OCI-LY3 (cell line): ENCODE results near the gene KCNK4.

Source experiments
- H2AFZ ChIP-seq: fragments of 200-600, 300-600 bp; shearing (Covaris generic); 2 replicates; pipeline ENCODE4 v1.6.0; 2014; ENCODE audit warnings: antibody characterized with exemption, low read depth, low read length
- H3K27ac ChIP-seq: fragments of 200-600, 300-600 bp; sonication (generic); 2 replicates; pipeline ENCODE4 v1.5.1; 2014; ENCODE audit warnings: mild to moderate bottlenecking, low read length, moderate library complexity, mixed read lengths
- H3K27me3 ChIP-seq: fragments of 200-600, 300-600 bp; sonication (generic); 2 replicates; pipeline ENCODE4 v1.6.1; 2014; ENCODE audit warnings: low read depth, low read length, mixed read lengths
- H3K36me3 ChIP-seq: fragments of 200-600, 300-600 bp; sonication (generic); replicated peaks from 2 replicates; pipeline ENCODE3; 2014; ENCODE audit warnings: low read depth, low read length, mixed read lengths
- H3K4me1 ChIP-seq: fragments of 300-600, 200-600 bp; sonication (generic); 2 replicates; pipeline ENCODE4 v1.6.1; 2014; ENCODE audit warnings: low read length, mixed read lengths
- H3K4me2 ChIP-seq: fragments of 200-600, 300-600 bp; sonication (generic); 2 replicates; pipeline ENCODE4 v1.6.1; 2014; ENCODE audit warnings: low read length, mixed read lengths
- H3K4me3 ChIP-seq: fragments of 300-600, 200-600 bp; sonication (generic); 2 replicates; pipeline ENCODE4 v1.5.1; 2014; ENCODE audit warnings: antibody characterized with exemption, mild to moderate bottlenecking, low read length, moderate library complexity
- H3K79me2 ChIP-seq: fragments of 300-600, 200-600 bp; shearing (Covaris generic); 2 replicates; pipeline ENCODE4 v1.6.1; 2014; ENCODE audit warnings: mild to moderate bottlenecking, low read length, mixed read lengths
- H3K9ac ChIP-seq: fragments of 300-600, 200-600 bp; shearing (Covaris generic); 2 replicates; pipeline ENCODE4 v1.6.0; 2014; ENCODE audit warnings: mild to moderate bottlenecking, low read length, moderate library complexity
- H3K9me3 ChIP-seq: fragments of 200-600, 300-600 bp; shearing (Covaris generic); 2 replicates; pipeline ENCODE4 v1.6.1; 2014; ENCODE audit warnings: low read length, mixed read lengths; ENCODE audit not compliant: insufficient read depth
- H4K20me1 ChIP-seq: fragments of 200-600, 300-600 bp; sonication (generic); 2 replicates; pipeline ENCODE4 v1.6.1; 2016; ENCODE audit warnings: low read length, mixed read lengths; ENCODE audit not compliant: insufficient read depth
- CTCF ChIP-seq: fragments of 200-600, 300-600 bp; sonication (generic); IDR thresholded peaks from 2 replicates; pipeline ENCODE4 v1.5.1; 2014; ENCODE audit warnings: antibody characterized with exemption, low read length, low read depth
- EZH2phosphoT487 ChIP-seq: fragments of 200-600 bp; shearing (Covaris generic); IDR thresholded peaks from 2 replicates; pipeline ENCODE4 v1.6.1; 2018; ENCODE audit warnings: antibody characterized with exemption, mixed run types, low read depth

KCNK4 gene

GRCh38 chr11:64281957-64282770, 8.9 kb upstream of the KCNK4 start:
- no peaks in the 10 kb centered on the region for H3K9me3 ChIP-seq
- no peaks in the 10 kb centered on the region for H3K27me3 ChIP-seq
- H3K4me3 ChIP-seq, result no peak overlapping the region
- H4K20me1 ChIP-seq, result no peaks in the 10 kb centered on the region
- no peak overlapping the region for H3K27ac ChIP-seq
- peaks cover 13% of the 10 kb centered on the region for H3K36me3 ChIP-seq
- TF ChIP-seq EZH2phosphoT487 (no peak), CTCF (no peak)
- H3K4me2 ChIP-seq, result no peak overlapping the region
- no peak overlapping the region for H2AFZ ChIP-seq
- H3K9ac ChIP-seq, result no peak overlapping the region
- H3K4me1 ChIP-seq, result peaks cover 12% of the 10 kb centered on the region
- H3K79me2 ChIP-seq, result peaks cover 10% of the 10 kb centered on the region; the same call in 1 of the 2 replicates

DNA sequence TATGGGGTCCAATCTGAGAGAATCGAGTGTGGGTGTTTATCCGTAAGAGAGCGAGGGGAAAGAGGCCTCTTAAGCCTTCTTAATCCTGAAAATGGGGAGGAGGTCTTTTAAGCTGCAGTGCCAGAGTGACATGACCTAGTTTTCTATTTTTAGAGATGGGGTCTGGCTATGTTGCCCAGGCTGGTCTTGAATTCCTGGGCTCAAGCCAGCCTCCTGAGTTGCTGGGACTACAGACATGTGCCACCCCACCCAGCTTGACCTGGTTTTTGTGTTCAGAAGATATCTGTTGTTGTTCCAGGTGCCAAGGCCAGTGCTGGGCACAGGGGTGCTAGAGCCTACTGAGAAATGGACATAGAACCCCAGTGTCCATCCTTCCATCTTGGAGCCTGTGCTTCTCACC, 8.0 kb upstream of the KCNK4 start:
- Histone ChIP-seq H3K79me2 (peaks cover 10% of the 10 kb centered on the region; the same call in 1 of the 2 replicates), H3K36me3 (peaks cover 13% of the 10 kb centered on the region), H3K4me2 (no peak overlapping the region), H4K20me1 (no peaks in the 10 kb centered on the region), H3K9ac (no peak overlapping the region), H2AFZ (no peak overlapping the region), H3K9me3 (no peaks in the 10 kb centered on the region), H3K4me1 (peaks cover 12% of the 10 kb centered on the region), H3K27me3 (no peaks in the 10 kb centered on the region), H3K4me3 (no peak overlapping the region), H3K27ac (no peak overlapping the region)
- TF ChIP-seq CTCF, result no peak
- TF ChIP-seq EZH2phosphoT487, result no peak

GRCh38 chr11:64284048-64284961, 6.8 kb upstream of the KCNK4 start, which contains the start of gene BAD:
BAD (minus strand) TSS chr11:64284665; CDS start chr11:64284368, 297 bp downstream.
- Histone ChIP-seq H3K79me2 (peaks cover 10% of the 10 kb centered on the region; the same call in 1 of the 2 replicates), H3K4me3 (peak within 1 kb of the TSS; percentile 82), H4K20me1 (no peaks in the 10 kb centered on the region), H3K4me2 (peak within 1 kb of the TSS; percentile 86), H3K4me1 (peaks cover 12% of the 10 kb centered on the region), H3K9ac (peak within 1 kb of the TSS; percentile 89), H3K27ac (peak within 1 kb of the TSS; percentile 81), H3K36me3 (peaks cover 9% of the 10 kb centered on the region), H2AFZ (peak within 1 kb of the TSS; percentile 55; the same call in 1 of the 2 replicates), H3K9me3 (no peaks in the 10 kb centered on the region), H3K27me3 (no peaks in the 10 kb centered on the region)
- 0 out of 2 replicates have a peak, but pooled peaks have one; percentile 4 for TF ChIP-seq CTCF
- no peak for TF ChIP-seq EZH2phosphoT487
